Middle frontal gyrus (tissue), 1 donor: Measurements from ENCODE around the gene SENP6.
"Not testable (repeated sequence)": the region's sequence is repeated elsewhere in the genome, so short reads cannot be mapped to it uniquely, and the experiment has no call there.

ENCODE experiments used
- DNase-seq: peaks from one replicate; pipeline ENCODE4 v3.0.0-alpha.2; 2015; ENCODE audit warnings: low spot score; ENCODE audit errors: extremely low spot score

Gene SENP6

DNA sequence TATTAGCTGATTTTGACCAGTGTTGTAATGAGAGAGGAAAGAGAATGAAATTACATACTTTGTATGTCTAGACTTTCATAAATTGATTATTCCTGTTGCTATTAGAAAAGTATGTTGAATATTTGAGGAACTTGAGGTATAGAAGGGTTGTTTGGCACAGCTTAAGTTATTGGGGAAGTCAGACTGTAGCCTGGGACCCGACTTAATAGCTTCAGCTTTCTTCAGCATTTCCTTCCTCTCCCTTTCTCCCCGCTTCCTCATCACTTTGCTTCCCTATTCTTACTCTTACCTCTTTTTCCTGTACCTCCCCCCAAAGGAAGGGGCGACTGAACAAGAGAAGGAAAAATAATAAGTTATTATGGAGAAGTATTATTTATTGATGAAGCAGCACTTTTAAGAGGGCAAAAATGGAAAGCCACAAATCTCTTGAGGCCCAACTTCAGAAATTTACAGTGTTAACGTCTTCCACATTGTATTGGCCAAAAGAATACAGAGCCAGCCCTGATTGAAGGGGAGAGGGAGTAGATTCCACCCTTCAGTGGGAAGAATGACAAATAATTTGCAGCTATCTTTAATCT is 7.4 kb downstream of the SENP6 start:
- no peak for DNase-seq

DNA sequence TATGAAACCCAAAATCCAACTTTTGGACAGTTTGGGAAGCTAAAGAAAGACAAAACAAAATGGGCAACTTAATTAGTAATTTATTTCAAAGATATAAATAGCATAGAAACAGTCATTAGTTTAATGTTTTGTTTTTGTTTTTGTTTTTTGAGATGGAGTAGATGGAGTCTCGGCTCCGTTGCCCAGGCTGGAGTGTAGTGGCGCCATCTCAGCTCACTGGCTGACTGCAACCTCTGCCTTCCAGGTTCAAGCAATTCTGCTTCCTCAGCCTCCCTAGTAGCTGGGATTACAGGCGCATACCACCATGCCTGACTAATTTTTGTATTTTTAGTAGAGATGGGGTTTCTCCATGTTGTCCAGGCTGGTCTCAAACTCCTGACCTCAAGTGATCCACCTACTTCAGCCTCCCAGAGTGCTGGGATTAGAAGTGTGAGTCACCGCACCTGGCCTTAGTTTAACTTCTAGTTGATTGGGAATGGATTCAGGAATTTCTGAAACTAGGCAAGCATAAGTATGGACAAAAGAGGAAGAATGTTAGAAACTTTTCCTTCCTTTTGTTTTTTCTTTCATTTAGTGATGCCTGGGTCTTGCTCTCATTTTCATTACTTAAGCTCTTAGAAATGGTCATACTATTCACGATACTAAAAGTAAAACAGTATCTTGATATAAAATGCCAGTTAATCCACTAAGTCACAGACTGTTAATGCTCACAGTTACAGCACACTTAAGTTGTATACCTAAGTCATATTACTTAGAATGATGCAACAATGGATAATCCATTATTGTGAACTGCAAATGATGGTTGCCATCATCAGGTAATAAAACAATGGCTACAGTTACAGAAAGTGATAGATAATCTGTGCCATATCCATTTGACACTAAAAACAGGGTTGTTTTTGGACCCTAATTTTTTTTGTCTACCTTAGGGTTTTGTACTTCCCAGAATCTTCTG is 8.2 kb downstream of the SENP6 start:
- no peak for DNase-seq

DNA sequence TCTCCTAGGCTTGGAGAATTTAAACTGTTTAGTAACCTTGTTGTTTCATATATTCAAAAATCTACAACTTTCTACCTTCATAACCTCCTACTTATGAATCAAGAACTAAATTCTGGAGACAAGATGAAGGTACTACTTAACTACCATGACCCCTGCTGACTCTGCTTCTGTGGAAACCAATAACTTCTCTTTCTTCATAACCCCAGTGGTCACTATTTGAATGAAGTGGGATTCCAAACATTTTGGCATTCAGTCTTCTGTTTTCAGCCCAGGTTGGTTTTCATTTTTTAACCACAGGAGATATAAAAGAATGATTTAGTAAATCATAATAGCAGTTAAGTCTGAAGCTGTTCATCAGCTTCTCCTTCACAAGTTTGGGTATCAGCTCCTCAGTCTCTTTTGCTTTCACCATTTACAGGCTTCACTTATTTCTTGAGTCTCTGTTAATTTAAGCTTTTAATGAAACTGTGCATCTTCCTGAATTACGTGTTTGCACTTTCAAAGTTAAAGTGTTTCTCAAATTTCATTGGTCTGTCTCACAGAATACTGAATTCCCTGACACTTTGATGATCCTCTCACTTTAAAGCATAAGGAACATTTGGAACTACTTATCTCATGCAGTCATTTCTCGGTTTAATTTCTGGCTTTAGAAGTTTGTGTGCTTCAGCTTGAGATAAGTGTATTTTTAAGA is 9.5 kb downstream of the SENP6 start:
- DNase-seq, result no peak

GRCh38 chr6:75611702-75612375 is 10.2 kb downstream of the SENP6 start:
- DNase-seq, result no peak

DNA sequence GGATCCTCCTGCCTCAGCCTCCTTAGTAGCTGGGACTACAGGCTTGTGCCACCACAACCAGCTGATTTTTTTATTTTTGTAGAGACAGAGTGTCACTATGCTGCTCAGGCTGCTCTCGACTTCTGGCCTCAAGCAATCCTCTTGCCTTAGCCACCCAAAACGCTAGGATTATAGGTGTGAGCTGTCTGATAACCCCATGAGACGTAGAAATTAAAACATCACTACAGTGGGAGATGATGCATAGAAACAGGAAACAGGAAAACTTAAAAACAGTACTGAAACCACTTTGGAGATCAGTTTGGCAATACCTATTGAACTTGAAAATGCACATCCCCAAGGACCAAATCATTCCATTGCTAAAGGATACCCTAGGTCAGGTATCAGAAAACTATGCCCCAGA is 10.8 kb downstream of the SENP6 start:
- no peak for DNase-seq

GRCh38 chr6:75613056-75613501 is 11.4 kb downstream of the SENP6 start:
- no peak for DNase-seq

- DNase-seq, result no peak
These were observed 16.8 kb downstream of the SENP6 start for GRCh38 chr6:75618437-75618836.

DNA sequence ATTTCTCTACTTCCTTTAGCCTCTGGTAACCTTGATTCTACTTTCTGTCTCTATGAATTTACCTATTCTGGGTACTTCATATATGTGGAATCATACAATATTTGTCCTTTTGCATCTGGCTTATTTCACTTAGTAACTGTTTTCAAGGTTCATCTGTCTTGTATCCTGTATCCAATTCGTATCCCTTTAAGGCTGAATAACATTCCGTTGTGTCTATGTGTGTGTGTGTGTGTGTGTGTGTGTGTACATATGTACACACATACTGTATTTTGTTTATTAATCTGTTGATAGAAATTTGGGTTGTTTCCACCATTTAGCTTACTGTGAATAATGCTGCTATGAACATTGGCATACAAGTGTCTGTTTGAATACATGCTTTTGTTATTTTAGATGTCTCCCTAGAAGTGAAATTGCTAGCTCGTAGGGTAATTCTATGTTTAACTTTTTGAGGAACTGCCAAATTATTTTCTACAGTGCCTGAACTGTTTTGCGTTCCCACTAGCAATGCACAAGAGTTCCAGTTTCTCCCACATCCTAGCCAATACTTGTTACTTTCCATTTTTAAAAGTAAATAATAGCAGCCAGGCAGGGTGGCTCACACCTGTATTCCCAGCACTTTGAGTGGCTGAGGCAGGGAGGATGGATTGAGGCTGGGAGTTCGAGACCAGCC is 17.7 kb downstream of the SENP6 start:
- DNase-seq, result no peak

GRCh38 chr6:75620381-75621304 is 19.0 kb downstream of the SENP6 start:
- no peak for DNase-seq

DNA sequence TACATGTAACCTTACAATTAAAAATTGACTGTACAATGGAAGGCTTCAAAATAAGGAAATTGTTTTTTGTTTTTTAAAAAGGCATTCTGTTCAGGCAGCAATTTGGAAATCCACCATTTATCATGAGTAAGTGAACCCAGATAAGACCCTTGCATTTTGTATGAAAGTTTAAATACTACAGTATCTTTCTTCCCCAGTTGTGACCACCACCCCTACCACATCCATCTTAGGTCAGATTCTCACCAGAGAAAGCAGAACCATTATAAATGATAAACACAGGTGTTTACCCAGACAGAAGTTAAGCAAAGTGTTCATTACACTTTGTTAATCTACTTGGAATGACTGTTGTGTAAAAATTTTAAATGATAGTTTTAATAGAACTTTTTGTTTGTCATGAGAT is 20.2 kb downstream of the SENP6 start:
- DNase-seq, result no peak

GRCh38 chr6:75623491-75623890 is 21.8 kb downstream of the SENP6 start:
- no peak for DNase-seq

DNA sequence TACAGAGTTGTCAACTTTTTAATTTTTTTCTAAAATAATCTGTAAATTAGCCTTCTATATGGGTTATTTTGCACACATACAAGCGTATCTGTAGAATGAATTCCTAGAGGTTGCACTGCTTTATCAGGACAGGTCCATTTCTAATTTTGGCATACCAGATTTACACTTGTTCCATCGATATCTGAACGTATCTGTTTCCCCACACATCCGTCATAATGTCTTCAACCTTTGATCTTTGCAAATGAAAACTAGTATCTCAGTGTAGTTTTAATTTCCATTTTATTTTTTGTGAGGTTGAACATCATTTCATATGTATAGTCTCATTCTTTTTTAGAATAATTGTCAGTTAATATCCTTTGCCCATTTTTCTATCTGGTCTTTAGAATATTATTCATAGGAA is 22.7 kb downstream of the SENP6 start:
- DNase-seq, result no peak

DNA sequence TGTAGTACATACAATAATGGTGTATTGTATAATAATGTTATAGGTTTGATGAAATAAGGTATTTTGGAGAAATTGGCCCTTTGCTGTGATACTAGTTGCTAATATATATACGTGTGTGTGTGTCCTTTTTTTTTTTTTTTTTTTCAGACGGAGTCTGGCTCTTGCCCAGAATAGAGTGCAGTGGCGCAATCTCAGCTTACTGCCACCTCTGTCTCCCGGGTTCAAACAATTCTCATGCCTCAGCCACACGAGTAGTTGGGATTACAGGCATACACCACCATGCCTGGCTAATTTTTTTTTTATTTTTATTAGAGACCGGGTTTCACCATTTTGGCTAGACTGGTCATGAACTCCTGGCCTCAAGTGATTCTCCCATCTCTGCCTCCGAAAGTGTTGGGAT is 23.3 kb downstream of the SENP6 start:
- DNase-seq, result no peak

DNA sequence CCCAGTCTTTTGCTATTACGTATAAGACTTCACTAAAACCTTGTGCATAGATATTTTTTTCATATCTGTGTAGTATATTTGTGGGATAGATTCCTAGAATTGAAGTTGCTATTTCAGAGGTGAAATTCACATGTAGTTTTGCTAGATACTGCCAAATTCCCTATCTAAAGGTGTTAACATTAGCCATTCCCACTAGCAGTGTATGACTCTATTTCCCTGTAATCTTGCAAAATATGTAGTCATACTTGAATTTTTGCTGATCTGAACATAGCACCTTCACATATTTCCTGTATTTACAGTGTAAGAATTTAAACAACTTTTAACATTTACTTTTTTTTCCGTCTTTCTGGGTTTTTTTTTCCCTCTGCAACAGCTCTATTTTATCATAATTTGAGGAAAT is 24.9 kb downstream of the SENP6 start:
- no peak for DNase-seq

DNA sequence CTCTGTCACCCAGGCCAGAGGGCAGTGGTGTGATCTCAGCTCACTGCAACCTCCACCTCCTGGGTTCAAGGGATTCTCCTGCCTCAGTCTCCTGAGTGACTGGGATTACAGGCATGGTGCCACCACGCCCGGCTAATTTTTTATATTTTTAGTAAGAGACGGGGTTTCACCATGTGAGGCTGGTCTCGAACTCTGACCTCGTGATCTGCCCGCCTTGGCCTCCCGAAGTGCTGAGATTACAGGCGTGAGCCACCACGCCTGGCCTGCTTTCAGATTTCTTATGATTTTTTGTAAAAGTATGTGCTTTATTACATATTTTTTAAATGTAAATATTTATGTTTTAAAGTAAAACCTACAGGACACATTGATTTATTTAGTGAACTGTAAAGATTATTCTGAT is 26.0 kb downstream of the SENP6 start:
- DNase-seq, result not testable (repeated sequence)

- no peak for DNase-seq
These were observed 30.4 kb downstream of the SENP6 start for GRCh38 chr6:75631859-75632635.

- DNase-seq, result no peak
These were observed 31.4 kb downstream of the SENP6 start for GRCh38 chr6:75633045-75633444.

GRCh38 chr6:75642311-75642710 is 40.6 kb downstream of the SENP6 start:
- DNase-seq, result no peak

DNA sequence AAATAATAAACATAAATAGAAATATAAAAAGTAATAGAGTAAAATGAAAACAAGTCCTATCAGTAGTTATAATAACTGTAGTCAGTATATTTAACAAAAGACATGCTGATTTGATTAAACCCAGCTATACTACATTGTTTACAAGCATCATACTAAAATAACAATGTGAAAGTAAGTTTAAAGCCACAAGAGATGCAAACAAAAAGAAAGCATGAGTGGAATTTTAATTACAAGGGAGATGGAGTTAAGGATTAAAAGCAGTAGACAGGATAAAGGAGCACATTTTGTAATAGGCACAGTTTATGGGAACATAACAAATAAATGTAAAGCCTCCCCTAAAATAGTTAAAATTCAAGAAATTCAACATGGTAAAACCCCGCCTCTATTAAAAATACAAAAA is 41.5 kb downstream of the SENP6 start:
- DNase-seq, result no peak
